Type B pancreatic cell (in vitro differentiated cells): ENCODE data around the gene OGT. TPM values are rescaled to one million over a fixed set of nuclear protein-coding genes. Genes with fewer than 3 reads are reported as not detected.
"Not testable (repeated sequence)": the region's sequence is repeated elsewhere in the genome, so short reads cannot be mapped to it uniquely, and the experiment has no call there.

Experiments used
- DNase-seq: peaks from one replicate; pipeline ENCODE4 v3.0.0; 2021; ENCODE audit warnings: mixed read lengths; ENCODE audit not compliant: unreplicated experiment; ENCODE audit errors: extremely low spot score
- H3K27ac Mint-ChIP-seq: 2 replicates; pipeline ENCODE4 v1.8.0; 2021; ENCODE audit warnings: mild to moderate bottlenecking, mixed read lengths
- H3K27me3 Mint-ChIP-seq: 2 replicates; pipeline ENCODE4 v1.8.0; 2021; ENCODE audit warnings: mixed read lengths
- H3K36me3 Mint-ChIP-seq: 2 replicates; pipeline ENCODE4 v1.8.0; 2021; ENCODE audit warnings: mixed read lengths
- H3K4me1 Mint-ChIP-seq: one replicate; pipeline ENCODE4 v1.8.0; 2021; ENCODE audit warnings: mixed read lengths; ENCODE audit not compliant: unreplicated experiment
- H3K4me3 Mint-ChIP-seq: 2 replicates; pipeline ENCODE4 v1.8.0; 2021; ENCODE audit warnings: mild to moderate bottlenecking, mixed read lengths
- H3K9me3 Mint-ChIP-seq: 2 replicates; pipeline ENCODE4 v1.8.0; 2021; ENCODE audit warnings: mixed read lengths
- CTCF ChIP-seq: fragments of 200-600 bp; sonication (generic); conservative IDR thresholded peaks from 2 replicates; pipeline ENCODE4 v1.5.0; 2021; ENCODE audit warnings: antibody characterized with exemption, mild to moderate bottlenecking
- total RNA-seq: library from RNA; stranded (reverse); gene quantifications from 2 replicates; pipeline ENCODE4 v1.2.1, GENCODE V29; 2021; ENCODE audit warnings: low replicate concordance

OGT gene
- total RNA-seq, 1 donor from 2014 or later = 180 TPM

- no peaks in the 10 kb centered on the region for H3K4me1 Mint-ChIP-seq
- H3K27me3 Mint-ChIP-seq = no peaks in the 10 kb centered on the region
- H3K36me3 Mint-ChIP-seq = no peaks in the 10 kb centered on the region
- no peaks in the 10 kb centered on the region for H3K9me3 Mint-ChIP-seq
- no peak for TF ChIP-seq CTCF
- H3K4me3 Mint-ChIP-seq = no peak overlapping the region
- no peak overlapping the region for H3K27ac Mint-ChIP-seq
- DNase-seq = no peak
Observed at GRCh38 chrX:71496476-71496875, 36.4 kb upstream of the OGT start.

- not testable (repeated sequence) for H3K36me3 Mint-ChIP-seq, H3K27me3 Mint-ChIP-seq, H3K4me3 Mint-ChIP-seq, H3K27ac Mint-ChIP-seq, H3K4me1 Mint-ChIP-seq, DNase-seq, H3K9me3 Mint-ChIP-seq
Observed at GRCh38 chrX:71502080-71502479, 30.8 kb upstream of the OGT start.

GRCh38 chrX:71504346-71504745 lies 28.6 kb upstream of the OGT start:
- TF ChIP-seq CTCF = no peak
- no peak for DNase-seq
- H3K27me3 Mint-ChIP-seq = no peaks in the 10 kb centered on the region
- H3K27ac Mint-ChIP-seq = no peak overlapping the region
- H3K4me1 Mint-ChIP-seq = no peaks in the 10 kb centered on the region
- no peaks in the 10 kb centered on the region for H3K36me3 Mint-ChIP-seq
- H3K9me3 Mint-ChIP-seq = no peaks in the 10 kb centered on the region
- no peak overlapping the region for H3K4me3 Mint-ChIP-seq

- H3K4me3 Mint-ChIP-seq = no peak overlapping the region
- no peak overlapping the region for H3K27ac Mint-ChIP-seq
- H3K9me3 Mint-ChIP-seq = peaks cover 10% of the 10 kb centered on the region
- no peak for DNase-seq
- no peak for TF ChIP-seq CTCF
- no peaks in the 10 kb centered on the region for H3K36me3 Mint-ChIP-seq
- H3K27me3 Mint-ChIP-seq = no peaks in the 10 kb centered on the region
- no peaks in the 10 kb centered on the region for H3K4me1 Mint-ChIP-seq
Observed at GRCh38 chrX:71509289-71509688, 23.6 kb upstream of the OGT start.

- TF ChIP-seq CTCF = no peak
- no peaks in the 10 kb centered on the region for H3K36me3 Mint-ChIP-seq
- H3K4me1 Mint-ChIP-seq = no peaks in the 10 kb centered on the region
- peaks cover 10% of the 10 kb centered on the region for H3K9me3 Mint-ChIP-seq
- no peak overlapping the region for H3K4me3 Mint-ChIP-seq
- DNase-seq = no peak
- H3K27ac Mint-ChIP-seq = no peak overlapping the region
- H3K27me3 Mint-ChIP-seq = no peaks in the 10 kb centered on the region
Observed at GRCh38 chrX:71510161-71510560, 22.7 kb upstream of the OGT start.

- not testable (repeated sequence) for H3K27me3 Mint-ChIP-seq, H3K4me3 Mint-ChIP-seq, H3K36me3 Mint-ChIP-seq, DNase-seq, H3K4me1 Mint-ChIP-seq, H3K27ac Mint-ChIP-seq
- H3K9me3 Mint-ChIP-seq = peaks cover 10% of the 10 kb centered on the region
Observed at GRCh38 chrX:71513731-71514130, 19.2 kb upstream of the OGT start.

- Mint-ChIP-seq H3K27me3 (no peaks in the 10 kb centered on the region), H3K4me1 (no peaks in the 10 kb centered on the region), H3K36me3 (no peaks in the 10 kb centered on the region), H3K4me3 (no peak overlapping the region), H3K27ac (no peak overlapping the region), H3K9me3 (peaks cover 10% of the 10 kb centered on the region)
- no peak for TF ChIP-seq CTCF
- DNase-seq = no peak
Observed at GRCh38 chrX:71514367-71515037, 18.4 kb upstream of the OGT start.
